DND-41 (cell line): ENCODE results near the gene KISS1.

Source experiments
- ATAC-seq: fragments of 200-7000 bp; cut with Tn5 transposase; 3 replicates; pipeline ENCODE4 v1.9.1; 2021; ENCODE audit warnings: low read depth; ENCODE audit not compliant: insufficient read depth
- DNase-seq: peaks from one replicate; pipeline ENCODE4 v3.0.0-alpha.2; 2020
- H2AFZ ChIP-seq: 2 replicates; pipeline ENCODE4 v1.6.0; 2012; ENCODE audit warnings: low read depth, low read length
- H3K27ac ChIP-seq: 2 replicates; pipeline ENCODE4 v1.5.1; 2012; ENCODE audit warnings: low read length, inconsistent platforms
- H3K27me3 ChIP-seq: fragments of 200-600 bp; sonication (generic); 2 replicates; pipeline ENCODE4 v1.6.0; 2012; ENCODE audit warnings: low read length, mild to moderate bottlenecking, inconsistent platforms; ENCODE audit not compliant: insufficient read depth, poor library complexity
- H3K36me3 ChIP-seq: 2 replicates; pipeline ENCODE4 v1.5.1; 2012; ENCODE audit warnings: low read length, inconsistent platforms; ENCODE audit not compliant: insufficient read depth
- H3K4me1 ChIP-seq: 2 replicates; pipeline ENCODE4 v1.5.1; 2012; ENCODE audit warnings: mild to moderate bottlenecking, low read length; ENCODE audit not compliant: insufficient read depth
- H3K4me2 ChIP-seq: 2 replicates; pipeline ENCODE4 v1.6.0; 2012; ENCODE audit warnings: mild to moderate bottlenecking, moderate library complexity, low read length, inconsistent platforms; ENCODE audit not compliant: insufficient read depth
- H3K4me3 ChIP-seq, 2 experiments: fragments of 200-600 bp in 1 of 2; shearing (Covaris generic) in 1 of 2; 2 replicates each; pipeline ENCODE4 v1.5.1; 2012 to 2016; ENCODE audit warnings: inconsistent platforms in 2 of 2, low read length in 2 of 2, mild to moderate bottlenecking in 2 of 2, low read depth in 1 of 2, moderate library complexity in 1 of 2
- H3K79me2 ChIP-seq: 2 replicates; pipeline ENCODE4 v1.6.0; 2012; ENCODE audit warnings: low read length, inconsistent platforms; ENCODE audit not compliant: insufficient read depth
- H3K9ac ChIP-seq: 2 replicates; pipeline ENCODE4 v1.6.0; 2012; ENCODE audit warnings: low read depth, mild to moderate bottlenecking, inconsistent platforms, low read length, moderate library complexity
- H3K9me3 ChIP-seq: 2 replicates; pipeline ENCODE4 v1.5.1; 2012; ENCODE audit warnings: low read length, moderate library complexity, mild to moderate bottlenecking, inconsistent platforms; ENCODE audit not compliant: insufficient read depth, severe bottlenecking
- H4K20me1 ChIP-seq: 2 replicates; pipeline ENCODE4 v1.6.0; 2012; ENCODE audit warnings: low read length; ENCODE audit not compliant: insufficient read depth
- CTCF ChIP-seq: IDR thresholded peaks from 2 replicates; pipeline ENCODE4 v1.5.1; 2012; ENCODE audit warnings: borderline replicate concordance, low read length, moderate library complexity, mild to moderate bottlenecking; ENCODE audit not compliant: poor library complexity, severe bottlenecking; ENCODE audit errors: extremely low read depth
- EZH2 ChIP-seq: IDR thresholded peaks from 3 replicates; pipeline ENCODE4 v1.6.1; 2012; ENCODE audit warnings: borderline replicate concordance, low read depth, mild to moderate bottlenecking, moderate library complexity, low read length, inconsistent platforms; ENCODE audit not compliant: severe bottlenecking

The KISS1 gene, protein sequence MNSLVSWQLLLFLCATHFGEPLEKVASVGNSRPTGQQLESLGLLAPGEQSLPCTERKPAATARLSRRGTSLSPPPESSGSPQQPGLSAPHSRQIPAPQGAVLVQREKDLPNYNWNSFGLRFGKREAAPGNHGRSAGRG

DNA sequence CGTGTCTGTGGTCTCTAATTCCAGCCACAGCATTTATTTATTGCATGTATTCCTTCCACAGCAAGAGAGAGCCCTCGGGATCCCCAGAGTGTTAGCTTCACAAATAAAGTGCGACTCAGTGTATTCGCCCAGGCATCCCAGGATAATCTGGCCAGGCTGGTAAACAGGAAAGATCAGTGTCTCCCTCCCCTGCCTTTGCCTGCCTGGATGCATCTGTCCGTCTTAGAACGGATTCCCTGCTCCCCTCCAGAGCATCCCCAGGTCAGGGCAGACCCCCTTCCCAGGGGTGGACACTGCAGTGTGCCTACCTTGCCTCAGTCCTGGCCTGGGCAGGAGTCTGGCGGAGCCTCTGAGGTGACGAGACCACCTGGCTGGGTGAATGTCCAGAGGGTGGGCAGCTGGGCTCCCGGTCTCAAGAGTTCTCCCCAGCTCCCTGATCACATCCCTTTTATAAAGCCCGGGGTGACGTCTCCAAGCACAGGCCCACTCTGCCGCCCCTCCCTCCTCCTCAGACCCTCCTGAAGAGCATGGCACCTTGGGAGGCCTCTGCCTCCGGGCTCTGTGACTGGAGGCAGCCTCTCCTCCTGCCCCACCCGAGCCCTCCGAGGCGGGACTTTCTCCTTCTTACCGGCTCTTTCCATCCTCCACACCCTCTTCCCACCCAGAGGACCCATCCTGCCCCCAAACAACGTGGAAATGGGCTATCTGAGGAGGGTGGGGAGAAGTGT is at the start of gene KISS1:
Gene KISS1 (minus strand): TSS at position 424 of the 728 bp plus-strand sequence. CDS start 3,615 bp downstream, outside the sequence.
- H3K9me3 ChIP-seq = no peaks in the 10 kb centered on the region
- H3K4me2 ChIP-seq = no peak within 1 kb of the TSS
- ATAC-seq = no peak
- H3K79me2 ChIP-seq = no peaks in the 10 kb centered on the region
- no peak within 1 kb of the TSS for H2AFZ ChIP-seq
- peaks cover 3% of the 10 kb centered on the region for H3K4me1 ChIP-seq
- no peak for TF ChIP-seq EZH2
- no peak for TF ChIP-seq CTCF
- H4K20me1 ChIP-seq = no peaks in the 10 kb centered on the region; the same call in 1 of the 2 replicates
- no peak for DNase-seq
- no peak within 1 kb of the TSS for H3K9ac ChIP-seq
- H3K36me3 ChIP-seq = no peaks in the 10 kb centered on the region
- H3K4me3 ChIP-seq = no peak within 1 kb of the TSS
- H3K27me3 ChIP-seq = peaks cover 14% of the 10 kb centered on the region
- no peak within 1 kb of the TSS for H3K27ac ChIP-seq

DNA sequence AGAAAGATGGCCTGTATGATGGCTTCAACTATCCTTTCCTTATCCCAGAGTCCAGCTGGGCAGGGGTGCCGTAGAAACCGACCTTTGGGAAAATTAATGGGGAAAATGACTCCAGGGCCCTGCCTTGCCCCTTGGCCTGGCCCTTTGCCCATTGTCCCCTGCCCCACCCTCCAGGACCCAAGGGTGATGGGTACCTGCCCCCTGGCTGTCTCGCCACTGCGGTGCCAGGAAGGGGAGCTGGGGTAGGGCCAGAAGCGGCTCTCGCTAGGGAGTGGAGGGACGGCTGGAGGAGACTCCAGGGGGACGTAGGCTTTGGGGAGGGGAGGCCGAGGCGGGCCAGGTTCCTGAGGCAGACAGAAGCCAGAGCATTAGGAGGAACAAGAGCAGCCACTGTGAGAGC is 46.6 kb upstream of the KISS1 start:
- Histone ChIP-seq H3K79me2 (no peaks in the 10 kb centered on the region), H3K27ac (no peak overlapping the region), H3K27me3 (no peaks in the 10 kb centered on the region), H3K4me2 (no peak overlapping the region), H3K36me3 (no peaks in the 10 kb centered on the region), H3K9me3 (no peaks in the 10 kb centered on the region), H3K4me1 (no peaks in the 10 kb centered on the region), H4K20me1 (no peaks in the 10 kb centered on the region), H3K9ac (no peak overlapping the region), H2AFZ (no peak overlapping the region), H3K4me3 (no peak overlapping the region)
- TF ChIP-seq EZH2 = no peak
- TF ChIP-seq CTCF = no peak
- no peak for ATAC-seq
- DNase-seq = no peak

DNA sequence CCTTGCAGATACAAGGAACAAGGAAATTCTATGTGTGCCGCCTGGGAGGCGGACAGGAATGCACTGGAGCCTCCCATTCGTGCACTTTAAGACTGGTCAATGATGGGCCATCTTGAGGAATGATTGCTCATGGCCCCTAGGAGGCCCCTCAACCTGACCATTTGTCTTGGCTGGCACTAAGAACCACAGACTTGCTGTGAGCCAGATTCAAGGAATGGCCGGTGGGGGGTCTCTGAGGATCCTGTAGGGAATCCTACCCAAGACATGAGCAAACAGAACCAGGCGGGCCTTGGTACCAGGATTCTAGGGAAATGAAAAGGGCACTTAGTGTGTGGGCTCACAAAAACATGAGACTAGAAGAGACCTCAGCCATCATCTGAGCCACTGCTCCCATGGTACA is 45.6 kb upstream of the KISS1 start:
- Histone ChIP-seq H3K79me2 (no peaks in the 10 kb centered on the region), H3K9ac (no peak overlapping the region), H3K4me3 (no peak overlapping the region), H4K20me1 (no peaks in the 10 kb centered on the region), H3K9me3 (no peaks in the 10 kb centered on the region), H3K4me1 (no peaks in the 10 kb centered on the region), H3K36me3 (no peaks in the 10 kb centered on the region), H3K4me2 (no peak overlapping the region), H3K27me3 (no peaks in the 10 kb centered on the region), H3K27ac (no peak overlapping the region), H2AFZ (no peak overlapping the region)
- no peak for TF ChIP-seq EZH2
- no peak for TF ChIP-seq CTCF
- ATAC-seq (no peak), DNase-seq (no peak)
